WTC11 (cell line): ENCODE measurements around the gene TFF1.

Experiments
- GRHL2 ChIP-seq: fragments of 250-450 bp; sonication (Bioruptor Pico); IDR thresholded peaks from 2 replicates; pipeline ENCODE4 v1.8.0; 2022; ENCODE audit warnings: mild to moderate bottlenecking, moderate library complexity; ENCODE audit not compliant: insufficient replicate concordance, severe bottlenecking
- JUN ChIP-seq: sonication (generic); formaldehyde crosslinking; IDR thresholded peaks from 2 replicates; pipeline ENCODE4 v1.8.0; 2023; ENCODE audit warnings: mild to moderate bottlenecking, missing genetic modification reagents
- NFYB ChIP-seq: sonication (generic); formaldehyde crosslinking; conservative IDR thresholded peaks from 2 replicates; pipeline ENCODE4 v1.8.0; 2022; ENCODE audit warnings: low read depth, missing genetic modification reagents
- TEAD4 ChIP-seq: sonication (generic); formaldehyde crosslinking; IDR thresholded peaks from 2 replicates; pipeline ENCODE4 v1.8.0; 2022; ENCODE audit warnings: mild to moderate bottlenecking, missing genetic modification reagents
- ZBTB43 ChIP-seq: sonication (generic); formaldehyde crosslinking; IDR thresholded peaks from 2 replicates; pipeline ENCODE4 v1.8.1; 2023; ENCODE audit warnings: mild to moderate bottlenecking, missing genetic modification reagents
- TF ChIP-seq, protein P1 (sequence below): fragments of 200-600 bp; IDR thresholded peaks from 2 replicates; pipeline ENCODE4 v1.8.0; 2022; ENCODE audit warnings: antibody characterized with exemption
- TF ChIP-seq, protein P2 (sequence below): sonication (generic); formaldehyde crosslinking; IDR thresholded peaks from 2 replicates; pipeline ENCODE4 v1.8.1; 2023; ENCODE audit warnings: mild to moderate bottlenecking, moderate library complexity, missing genetic modification reagents

- TF ChIP-seq, protein P1, sequence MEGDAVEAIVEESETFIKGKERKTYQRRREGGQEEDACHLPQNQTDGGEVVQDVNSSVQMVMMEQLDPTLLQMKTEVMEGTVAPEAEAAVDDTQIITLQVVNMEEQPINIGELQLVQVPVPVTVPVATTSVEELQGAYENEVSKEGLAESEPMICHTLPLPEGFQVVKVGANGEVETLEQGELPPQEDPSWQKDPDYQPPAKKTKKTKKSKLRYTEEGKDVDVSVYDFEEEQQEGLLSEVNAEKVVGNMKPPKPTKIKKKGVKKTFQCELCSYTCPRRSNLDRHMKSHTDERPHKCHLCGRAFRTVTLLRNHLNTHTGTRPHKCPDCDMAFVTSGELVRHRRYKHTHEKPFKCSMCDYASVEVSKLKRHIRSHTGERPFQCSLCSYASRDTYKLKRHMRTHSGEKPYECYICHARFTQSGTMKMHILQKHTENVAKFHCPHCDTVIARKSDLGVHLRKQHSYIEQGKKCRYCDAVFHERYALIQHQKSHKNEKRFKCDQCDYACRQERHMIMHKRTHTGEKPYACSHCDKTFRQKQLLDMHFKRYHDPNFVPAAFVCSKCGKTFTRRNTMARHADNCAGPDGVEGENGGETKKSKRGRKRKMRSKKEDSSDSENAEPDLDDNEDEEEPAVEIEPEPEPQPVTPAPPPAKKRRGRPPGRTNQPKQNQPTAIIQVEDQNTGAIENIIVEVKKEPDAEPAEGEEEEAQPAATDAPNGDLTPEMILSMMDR, result no peak
- TF ChIP-seq JUN (CRISPR knock-in tag) (no peak), TEAD4 (CRISPR knock-in tag) (no peak), GRHL2 (CRISPR knock-in tag) (no peak), ZBTB43 (CRISPR knock-in tag) (no peak), NFYB (CRISPR knock-in tag) (no peak)
- TF ChIP-seq, protein P2, sequence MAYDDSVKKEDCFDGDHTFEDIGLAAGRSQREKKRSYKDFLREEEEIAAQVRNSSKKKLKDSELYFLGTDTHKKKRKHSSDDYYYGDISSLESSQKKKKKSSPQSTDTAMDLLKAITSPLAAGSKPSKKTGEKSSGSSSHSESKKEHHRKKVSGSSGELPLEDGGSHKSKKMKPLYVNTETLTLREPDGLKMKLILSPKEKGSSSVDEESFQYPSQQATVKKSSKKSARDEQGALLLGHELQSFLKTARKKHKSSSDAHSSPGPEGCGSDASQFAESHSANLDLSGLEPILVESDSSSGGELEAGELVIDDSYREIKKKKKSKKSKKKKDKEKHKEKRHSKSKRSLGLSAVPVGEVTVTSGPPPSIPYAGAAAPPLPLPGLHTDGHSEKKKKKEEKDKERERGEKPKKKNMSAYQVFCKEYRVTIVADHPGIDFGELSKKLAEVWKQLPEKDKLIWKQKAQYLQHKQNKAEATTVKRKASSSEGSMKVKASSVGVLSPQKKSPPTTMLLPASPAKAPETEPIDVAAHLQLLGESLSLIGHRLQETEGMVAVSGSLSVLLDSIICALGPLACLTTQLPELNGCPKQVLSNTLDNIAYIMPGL, result no peak
These were observed 38.2 kb upstream of the TFF1 start for GRCh38 chr21:42404539-42404938.
